Measurements from ENCODE around the gene TTC9.

GRCh38 chr14:70714055-70714550 lies 72.4 kb downstream of the TTC9 start:
- TF ChIP-seq CTCF (IDR thresholded peaks at IDR 0.05) (peak; percentile 46 to 80 (median 57)), POLR2AphosphoS5 (IDR thresholded peaks at IDR 0.05) (no peak)

Data from breast epithelium (tissue), 3 donors.